ENCODE data around the gene TMEM208. TPM values are rescaled to one million over a fixed set of nuclear protein-coding genes. Genes with fewer than 3 reads are reported as not detected.

Gene TMEM208
- total RNA-seq, 1 donor from 2014 or later = 24.6 TPM

DNA sequence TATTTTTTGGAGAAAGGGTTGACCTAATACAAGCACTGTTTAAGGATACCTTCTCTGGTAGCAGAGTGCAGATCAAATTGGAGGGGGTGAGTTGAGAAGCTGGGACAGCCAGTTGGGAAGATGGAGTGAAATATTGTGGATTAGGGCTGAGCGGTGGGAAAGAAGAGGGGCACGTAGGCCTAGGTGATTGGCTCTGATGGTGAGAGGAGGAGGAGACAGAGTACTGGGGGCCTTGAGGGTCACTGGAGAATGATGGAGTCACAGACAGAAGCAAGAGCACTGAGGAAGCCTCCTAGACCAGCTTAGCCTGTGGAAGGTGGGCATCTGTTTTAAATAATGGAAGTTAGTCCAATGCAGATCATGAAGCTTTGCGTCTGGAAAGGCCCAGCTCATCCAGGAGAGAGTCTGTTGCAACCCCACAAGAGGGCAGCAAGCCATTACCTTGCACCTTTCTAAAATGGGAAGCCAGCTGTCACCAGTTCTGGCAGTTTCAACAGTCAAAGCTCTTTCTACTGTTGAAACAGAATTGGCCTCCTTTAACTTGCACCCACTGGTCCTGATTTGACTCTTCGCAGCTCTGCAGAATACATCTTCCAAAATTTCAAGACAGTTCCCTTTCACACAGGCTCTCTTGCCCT, 33.6 kb downstream of the TMEM208 start:
- ATAC-seq (peak; percentile 61), DNase-seq (ENCODE audit: low spot score) (no peak)
- intact Hi-C loops (cut with DNase I) = no loop called here

DNA sequence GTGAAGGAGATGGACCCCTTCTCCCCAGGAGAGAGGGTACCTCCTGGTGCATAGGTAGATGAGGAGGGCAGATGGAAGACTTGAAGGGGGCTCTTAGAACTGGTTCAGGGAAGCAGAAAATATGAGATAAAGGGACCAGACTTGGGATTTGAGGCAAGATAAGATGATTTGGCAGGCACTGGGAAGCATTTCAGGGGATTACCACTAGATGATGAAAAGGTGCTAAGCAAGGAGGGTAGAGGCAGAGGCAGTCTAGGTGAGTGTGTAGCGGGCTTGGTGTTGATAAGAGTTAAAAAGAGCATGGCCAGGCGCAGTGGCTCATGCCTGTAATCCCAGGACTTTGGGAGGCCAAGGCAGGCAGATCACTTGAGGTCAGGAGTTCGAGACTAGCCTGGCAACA, 36.3 kb downstream of the TMEM208 start:
- intact Hi-C loops (cut with DNase I) = no loop called here
- ATAC-seq (no peak), DNase-seq (ENCODE audit: low spot score) (no peak)

DNA sequence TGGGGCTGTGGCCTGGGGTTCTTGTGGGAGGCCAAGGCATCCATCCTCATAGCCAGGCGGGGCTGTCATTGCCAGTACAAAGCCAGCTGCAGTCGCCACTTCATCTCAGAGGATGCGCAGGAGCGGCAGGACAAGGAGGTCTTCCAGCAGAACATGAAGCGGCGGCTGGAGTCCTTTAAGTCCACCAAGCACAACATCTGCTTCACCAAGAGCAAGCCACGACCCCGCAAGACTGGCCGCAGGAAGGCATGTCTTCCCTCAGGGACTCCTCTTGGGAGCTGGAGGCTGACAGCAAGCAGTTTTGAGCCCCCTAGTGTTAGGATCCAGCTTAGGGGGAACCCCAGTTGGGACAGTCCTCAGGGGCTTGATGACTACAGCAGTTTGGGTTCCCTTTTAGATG, 37.3 kb downstream of the TMEM208 start:
- ATAC-seq (no peak), DNase-seq (ENCODE audit: low spot score) (no peak)
- intact Hi-C loops (cut with DNase I) = no loop called here

DNA sequence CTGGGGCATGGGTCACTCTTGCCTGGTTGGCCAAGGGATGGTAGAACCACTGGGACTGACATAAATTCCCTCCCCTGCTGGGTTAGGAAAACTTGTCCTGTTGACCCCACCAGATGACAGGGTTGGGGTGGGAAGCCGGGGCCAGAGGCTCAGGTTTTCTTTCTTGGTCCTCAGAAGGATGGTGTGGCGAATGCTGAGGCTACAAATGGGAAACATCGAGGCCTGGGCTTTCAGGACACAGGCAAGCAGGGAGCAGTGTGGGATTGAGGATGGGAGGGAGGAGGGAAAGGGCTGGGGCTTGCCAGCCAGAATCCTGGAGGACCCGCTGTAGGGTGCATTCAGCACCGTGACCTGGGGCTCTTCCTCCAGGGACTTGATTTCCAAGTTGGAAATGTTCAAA, 37.9 kb downstream of the TMEM208 start:
- intact Hi-C loops (cut with DNase I) = no loop called here
- ATAC-seq (no peak), DNase-seq (ENCODE audit: low spot score) (no peak)

DNA sequence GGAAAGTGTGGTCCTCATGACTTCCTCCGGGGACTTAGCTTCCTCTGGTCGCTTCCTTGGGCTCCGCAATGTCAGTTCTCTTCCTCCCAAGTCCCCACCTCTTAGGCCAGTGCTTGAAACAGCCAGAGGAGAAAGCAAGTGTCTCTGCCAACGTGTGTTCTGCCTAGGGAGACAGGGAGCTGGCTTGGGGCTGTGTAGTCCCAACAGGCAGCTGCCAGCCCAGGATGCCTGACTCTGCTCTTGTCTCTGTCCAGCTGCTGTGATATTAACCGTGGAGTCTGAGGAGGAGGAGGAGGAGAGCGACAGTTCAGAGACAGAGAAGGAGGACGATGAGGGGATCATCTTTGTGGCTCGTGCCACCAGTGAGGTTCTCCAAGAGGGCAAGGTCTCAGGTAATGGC, 38.9 kb downstream of the TMEM208 start:
- no peak for DNase-seq (ENCODE audit: low spot score)
- intact Hi-C loops (cut with DNase I) = no loop called here
- ATAC-seq = no peak

DNA sequence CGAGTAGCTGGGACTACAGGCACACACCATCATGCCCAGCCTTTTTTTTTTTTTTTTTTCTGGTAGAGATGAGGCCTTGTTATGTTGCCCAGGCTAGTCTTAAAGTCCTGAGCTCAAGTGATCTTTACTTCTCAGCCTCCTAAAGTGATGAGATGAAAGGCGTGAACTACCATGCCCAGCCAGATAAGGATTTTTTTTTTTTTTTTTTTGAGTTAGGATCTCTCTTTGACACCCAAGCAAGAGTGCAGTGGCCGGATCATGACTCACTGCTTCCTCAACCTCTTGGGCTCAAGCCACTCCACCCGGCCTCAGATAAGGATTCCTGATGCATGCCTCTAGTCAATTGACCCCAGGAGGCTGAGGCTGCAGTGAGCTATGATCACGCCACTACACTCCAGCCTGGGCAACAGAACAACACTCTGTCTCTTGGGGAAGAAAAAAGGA, 41.2 kb downstream of the TMEM208 start:
- ATAC-seq = peak; percentile 65
- DNase-seq (ENCODE audit: low spot score) = no peak
- intact Hi-C loops (cut with DNase I) = no loop called here

DNA sequence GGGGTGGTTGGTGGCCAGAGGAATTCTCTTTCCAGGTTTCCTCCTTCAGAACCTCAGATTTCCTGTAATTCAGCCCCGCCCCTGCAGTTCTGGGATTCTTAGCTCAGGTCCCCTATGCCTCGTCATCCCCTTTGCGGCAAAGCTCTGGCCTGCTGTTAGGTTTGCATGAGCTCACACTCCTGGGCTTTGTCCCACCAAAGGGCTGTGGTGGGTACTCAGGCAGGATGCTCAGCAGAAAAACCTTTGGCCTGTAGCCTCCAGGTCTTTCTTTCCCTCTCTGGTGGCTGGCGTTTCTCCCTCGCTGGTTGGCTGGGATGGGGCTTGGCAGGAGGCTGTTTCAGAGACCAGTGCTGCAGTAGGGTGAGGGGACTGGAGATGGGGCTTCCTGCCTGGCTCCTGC, 42.8 kb downstream of the TMEM208 start:
- no peak for DNase-seq (ENCODE audit: low spot score)
- ATAC-seq = no peak
- intact Hi-C loops (cut with DNase I) = loop anchor here (5.0 kb wide), 1 partner anchor 193 kb away; no protein-coding TSS in a partner anchor

DNA sequence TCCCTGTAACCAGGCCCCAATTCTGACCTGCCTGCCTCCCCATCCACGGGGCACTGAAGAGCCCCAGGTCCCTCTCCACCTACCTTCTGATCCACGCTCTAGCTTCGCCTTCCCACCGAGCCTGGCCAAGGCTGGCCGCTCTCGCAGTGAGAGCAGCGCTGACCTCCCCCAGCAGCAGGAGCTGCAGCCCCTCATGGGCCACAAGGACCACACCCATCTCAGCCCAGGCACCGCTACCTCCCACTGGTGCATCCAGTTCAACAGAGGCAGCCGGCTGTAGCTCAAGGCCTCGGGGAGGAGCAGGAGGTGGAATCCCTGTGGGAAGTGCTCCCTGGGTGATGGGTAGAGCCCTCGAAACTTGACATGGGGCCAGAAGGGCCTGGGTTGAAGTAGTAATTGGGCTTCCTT, 44.0 kb downstream of the TMEM208 start:
- no peak for ATAC-seq
- no peak for DNase-seq (ENCODE audit: low spot score)
- intact Hi-C loops (cut with DNase I) = loop anchor here (5.0 kb wide), 1 partner anchor 191 kb away; no protein-coding TSS in a partner anchor

DNA sequence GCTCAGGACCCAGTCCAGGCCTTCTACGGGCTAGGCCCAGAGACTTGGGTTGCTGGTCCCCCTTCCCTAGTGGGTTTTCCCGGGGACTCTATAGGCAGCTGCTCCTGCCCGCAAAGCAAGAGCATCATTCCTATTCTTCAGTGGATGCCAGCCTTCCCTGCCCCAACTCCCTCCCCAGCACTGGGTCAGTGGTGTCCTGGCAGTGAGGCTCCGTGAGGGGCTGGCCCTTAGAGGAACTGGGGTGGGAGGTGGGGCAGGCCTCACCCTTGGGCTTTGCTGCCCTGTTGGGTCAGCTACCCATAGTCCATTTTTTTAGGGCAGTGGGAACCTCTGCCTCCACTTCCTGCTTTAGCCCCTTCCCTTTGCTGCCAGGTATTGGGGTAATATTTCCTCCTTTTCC, 44.5 kb downstream of the TMEM208 start:
- intact Hi-C loops (cut with DNase I) = loop anchor here (5.0 kb wide), 1 partner anchor 191 kb away; no protein-coding TSS in a partner anchor
- DNase-seq (ENCODE audit: low spot score) (no peak), ATAC-seq (peak; percentile 13)

DNA sequence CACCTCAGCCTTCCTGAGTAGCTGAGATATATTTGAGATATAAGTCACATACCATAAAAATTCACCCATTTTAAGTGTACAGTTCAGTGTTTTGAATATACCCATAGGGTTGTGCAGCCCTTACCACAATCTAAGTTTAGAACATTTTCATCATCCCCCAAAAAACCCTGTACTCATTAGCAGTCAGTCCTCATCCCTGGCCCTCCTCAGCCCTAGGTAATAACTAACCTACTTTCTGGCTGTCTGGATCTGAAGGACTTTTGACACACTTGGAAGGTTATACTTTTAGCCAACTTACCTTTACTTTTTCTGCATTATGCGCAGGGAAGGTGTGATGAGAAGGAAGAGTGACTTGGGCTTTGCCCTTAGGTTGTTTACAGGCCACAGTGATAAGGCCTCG, 48.4 kb downstream of the TMEM208 start:
- DNase-seq (ENCODE audit: low spot score) (no peak), ATAC-seq (no peak)
- intact Hi-C loops (cut with DNase I) = no loop called here

DNA sequence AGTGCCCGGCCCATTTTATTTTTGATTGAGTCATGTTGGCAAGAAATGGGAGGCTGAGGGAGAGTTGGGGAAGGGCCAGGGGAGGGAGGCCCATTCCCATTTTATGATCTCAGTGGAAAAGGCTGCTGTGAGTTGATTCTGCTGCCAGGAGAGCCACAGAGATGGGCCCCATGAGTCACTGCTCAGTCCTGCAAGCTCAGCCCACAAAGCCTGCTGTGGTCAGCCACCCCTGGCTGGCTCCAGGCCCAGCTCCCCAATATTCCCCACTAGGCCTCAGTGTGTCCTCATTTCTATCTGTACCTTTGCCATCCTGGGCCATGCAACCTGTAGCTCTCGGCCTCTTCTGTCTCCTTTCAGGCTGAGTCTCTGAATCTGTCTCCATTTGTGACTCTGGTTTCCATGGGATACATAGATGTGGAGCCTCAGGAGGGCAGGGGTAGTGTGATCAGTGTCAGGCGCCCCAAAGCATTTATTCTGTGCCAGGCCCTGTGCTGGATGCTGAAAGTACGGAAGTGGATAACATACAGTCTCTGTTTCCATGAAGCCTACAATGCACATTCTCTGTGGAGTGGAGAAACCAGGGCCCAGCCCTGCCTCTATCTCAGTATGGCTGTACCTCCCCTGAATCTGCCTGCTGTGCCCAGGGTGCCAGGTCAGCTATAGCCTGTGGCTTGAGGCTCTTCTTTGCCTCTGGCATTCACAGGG, 50.5 kb downstream of the TMEM208 start:
- DNase-seq (ENCODE audit: low spot score) (no peak), ATAC-seq (peak; percentile 46)
- intact Hi-C loops (cut with DNase I) = no loop called here

DNA sequence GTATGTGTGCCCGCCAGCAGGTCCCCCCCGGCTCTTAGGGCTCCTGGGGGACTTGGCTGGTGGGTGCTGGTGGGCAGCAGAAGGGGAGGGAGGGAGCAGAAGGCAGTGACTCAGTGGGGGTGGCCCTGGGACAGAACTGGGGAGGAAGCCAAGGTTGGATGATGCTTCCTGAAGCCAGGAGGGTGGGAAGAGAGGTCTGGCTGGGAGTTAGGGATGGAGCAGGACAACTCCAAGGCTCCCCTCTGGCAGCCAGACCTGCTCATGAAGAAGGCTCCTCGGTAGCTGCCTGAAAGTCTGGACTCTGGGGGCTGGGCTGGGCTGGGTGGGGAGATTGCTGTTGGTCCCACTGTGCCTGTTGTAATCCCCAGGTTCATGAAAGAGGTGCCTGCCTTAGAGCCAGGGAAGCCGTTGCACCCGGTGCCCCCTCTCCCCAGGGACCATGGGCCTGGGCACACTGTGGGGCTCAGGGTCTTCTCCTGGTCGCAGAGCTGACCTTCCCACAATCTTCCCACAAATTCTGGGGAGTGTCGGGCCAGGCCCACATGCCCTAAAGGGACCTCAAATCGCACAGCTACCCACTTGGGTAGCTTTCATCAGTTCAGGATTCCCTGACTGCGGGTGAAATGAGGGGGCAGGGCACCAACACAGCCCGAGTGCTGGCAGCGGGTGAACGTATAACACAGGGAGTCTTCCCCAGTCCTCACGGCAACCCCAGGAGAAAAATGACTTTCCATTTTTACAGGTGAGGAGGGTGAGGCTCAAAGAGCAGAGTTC, 51.3 kb downstream of the TMEM208 start:
- peak; percentile 25 for ATAC-seq
- no peak for DNase-seq (ENCODE audit: low spot score)
- intact Hi-C loops (cut with DNase I) = no loop called here

Small RNA genes within 50 kb of the gene (microRNA-seq; reads per million reads assigned to microRNA genes)
- gene MIR328 = 135 reads per million, percentile 60 among the genes with 10 or more reads in this experiment

Other genes with a start within 250 kb of the TMEM208 start
- 13.2 TPM for gene CES4A, start 238.5 kb upstream of the TMEM208 start, total RNA-seq
- 60.3 TPM for gene CBFB, start 198.0 kb upstream of the TMEM208 start, total RNA-seq
- 13.2 TPM for gene PHAF1, start 117.2 kb upstream of the TMEM208 start, total RNA-seq
- gene B3GNT9, start 76.1 kb upstream of the TMEM208 start, total RNA-seq = 13.9 TPM
- 11.3 TPM for gene TRADD, start 67.2 kb upstream of the TMEM208 start, total RNA-seq
- gene FBXL8, start 67.2 kb upstream of the TMEM208 start, total RNA-seq = 10.1 TPM
- 123 TPM for gene HSF4, start 62.4 kb upstream of the TMEM208 start, total RNA-seq
- gene NOL3, start 56.6 kb upstream of the TMEM208 start, total RNA-seq = 37.9 TPM
- gene MATCAP1, start 43.2 kb upstream of the TMEM208 start, total RNA-seq = 25.7 TPM
- 1.3 TPM for gene EXOC3L1, start 37.0 kb upstream of the TMEM208 start, total RNA-seq
- 45.0 TPM for gene E2F4, start 35.0 kb upstream of the TMEM208 start, total RNA-seq
- gene ELMO3, start 28.0 kb upstream of the TMEM208 start, total RNA-seq = 2.0 TPM
- gene FHOD1, start 20.4 kb downstream of the TMEM208 start, total RNA-seq = 35.3 TPM
- 1.2 TPM for gene SLC9A5, start 21.8 kb downstream of the TMEM208 start, total RNA-seq
- gene PLEKHG4, start 52.4 kb downstream of the TMEM208 start, total RNA-seq = 15.0 TPM
- 0.53 TPM for gene KCTD19, start 99.6 kb downstream of the TMEM208 start, total RNA-seq
- 1.5 TPM for gene LRRC36, start 99.7 kb downstream of the TMEM208 start, total RNA-seq
- gene TPPP3, start 166.4 kb downstream of the TMEM208 start, total RNA-seq = 12.5 TPM
- 16.3 TPM for gene ZDHHC1, start 189.3 kb downstream of the TMEM208 start, total RNA-seq
- 0.53 TPM for gene HSD11B2, start 204.0 kb downstream of the TMEM208 start, total RNA-seq